ENCODE data around the gene CIAO2A. TPM values are rescaled to one million over a fixed set of nuclear protein-coding genes. Genes with fewer than 3 reads are reported as not detected.

CIAO2A gene
- total RNA-seq, 3 donors from 2014 or later (not counting 1 experiment from before 2014, with no cell fraction given) = 20.2 to 23.9 (median 22.9) TPM

GRCh38 chr15:64105113-64105704 lies 11.6 kb upstream of the CIAO2A start:
- intact Hi-C loops (cut with micrococcal nuclease) = no loop called here
- no peak for DNase-seq
- Histone ChIP-seq H3K27ac (ENCODE audit: low read length) (no peak overlapping the region), H3K9me3 (ENCODE audit: control insufficient read depth, insufficient read depth, low read length) (no peaks in the 10 kb centered on the region), H3K27me3 (ENCODE audit: control insufficient read depth, insufficient read depth, low read length) (no peaks in the 10 kb centered on the region), H3K4me3 (ENCODE audit: low read length) (no peak overlapping the region), H3K36me3 (ENCODE audit: control insufficient read depth, insufficient read depth, low read length) (no peaks in the 10 kb centered on the region), H3K4me1 (ENCODE audit: control insufficient read depth, insufficient read depth, low read length) (peaks cover 4% of the 10 kb centered on the region)
- no peak for ATAC-seq
- no peaks in the 10 kb centered on the region for H3K27me3 Mint-ChIP-seq (ENCODE audit: low read depth in 2 of 2)
- no peak overlapping the region for H3K27ac Mint-ChIP-seq
- no peaks in the 10 kb centered on the region for H3K36me3 Mint-ChIP-seq
- H3K4me3 Mint-ChIP-seq = no peak overlapping the region
- 94% methylated on average over 8 of the region's 9 CpGs for WGBS (ENCODE audit: insufficient coverage)
- no peak for TF ChIP-seq CTCF (IDR thresholded peaks at IDR 0.05)
- no peaks in the 10 kb centered on the region for H3K9me3 Mint-ChIP-seq
- H3K4me1 Mint-ChIP-seq = peaks cover 47 to 48% of the 10 kb centered on the region in 2 donors

- Histone ChIP-seq H3K27me3 (ENCODE audit: control insufficient read depth, insufficient read depth, low read length) (no peaks in the 10 kb centered on the region), H3K9me3 (ENCODE audit: control insufficient read depth, insufficient read depth, low read length) (no peaks in the 10 kb centered on the region), H3K36me3 (ENCODE audit: control insufficient read depth, insufficient read depth, low read length) (no peaks in the 10 kb centered on the region), H3K4me1 (ENCODE audit: control insufficient read depth, insufficient read depth, low read length) (no peaks in the 10 kb centered on the region), H3K4me3 (ENCODE audit: low read length) (no peak overlapping the region), H3K27ac (ENCODE audit: low read length) (no peak overlapping the region)
- ATAC-seq (no peak), DNase-seq (no peak)
- no peak for TF ChIP-seq CTCF (IDR thresholded peaks at IDR 0.05)
- H3K9me3 Mint-ChIP-seq = no peaks in the 10 kb centered on the region
- peaks cover 46 to 50% of the 10 kb centered on the region in 2 donors for H3K4me1 Mint-ChIP-seq
- no peaks in the 10 kb centered on the region for H3K36me3 Mint-ChIP-seq
- intact Hi-C loops (cut with micrococcal nuclease) = no loop called here
- no peak overlapping the region for H3K27ac Mint-ChIP-seq
- H3K27me3 Mint-ChIP-seq (ENCODE audit: low read depth in 2 of 2) = no peaks in the 10 kb centered on the region
- no peak overlapping the region for H3K4me3 Mint-ChIP-seq
- 100% methylated on average over 2 of the region's 2 CpGs for WGBS (ENCODE audit: insufficient coverage)
These were observed 8.9 kb upstream of the CIAO2A start for GRCh38 chr15:64102497-64102896.

GRCh38 chr15:64100958-64101357 lies 7.3 kb upstream of the CIAO2A start:
- no peaks in the 10 kb centered on the region for H3K27me3 Mint-ChIP-seq (ENCODE audit: low read depth in 2 of 2)
- H3K4me3 Mint-ChIP-seq = no peak overlapping the region
- no peak for ATAC-seq
- peaks cover 47 to 51% of the 10 kb centered on the region in 2 donors for H3K4me1 Mint-ChIP-seq
- DNase-seq = no peak
- H3K27ac Mint-ChIP-seq = peak overlapping the region in 1 of 2 donors; percentile 27
- intact Hi-C loops (cut with micrococcal nuclease) = no loop called here
- H3K4me1 ChIP-seq (ENCODE audit: control insufficient read depth, insufficient read depth, low read length) = peaks cover 14% of the 10 kb centered on the region
- H3K27ac ChIP-seq (ENCODE audit: low read length) = no peak overlapping the region
- TF ChIP-seq CTCF (IDR thresholded peaks at IDR 0.05) = no peak
- H3K4me3 ChIP-seq (ENCODE audit: low read length) = no peak overlapping the region
- 85% methylated on average over 2 of the region's 2 CpGs for WGBS (ENCODE audit: insufficient coverage)
- H3K36me3 Mint-ChIP-seq = no peaks in the 10 kb centered on the region
- H3K9me3 ChIP-seq (ENCODE audit: control insufficient read depth, insufficient read depth, low read length) = no peaks in the 10 kb centered on the region
- no peaks in the 10 kb centered on the region for H3K9me3 Mint-ChIP-seq
- no peaks in the 10 kb centered on the region for H3K36me3 ChIP-seq (ENCODE audit: control insufficient read depth, insufficient read depth, low read length)
- no peaks in the 10 kb centered on the region for H3K27me3 ChIP-seq (ENCODE audit: control insufficient read depth, insufficient read depth, low read length)

GRCh38 chr15:64099379-64099778 lies 5.7 kb upstream of the CIAO2A start:
- Mint-ChIP-seq H3K4me3 (no peak overlapping the region), H3K4me1 (peaks cover 58 to 62% of the 10 kb centered on the region in 2 donors), H3K27me3 (ENCODE audit: low read depth in 2 of 2) (no peaks in the 10 kb centered on the region), H3K27ac (peak overlapping the region in 1 of 2 donors; percentile 10), H3K9me3 (no peaks in the 10 kb centered on the region), H3K36me3 (no peaks in the 10 kb centered on the region)
- H3K4me3 ChIP-seq (ENCODE audit: low read length) = no peak overlapping the region
- TF ChIP-seq CTCF (IDR thresholded peaks at IDR 0.05) = no peak
- ATAC-seq = no peak
- peaks cover 27% of the 10 kb centered on the region for H3K4me1 ChIP-seq (ENCODE audit: control insufficient read depth, insufficient read depth, low read length)
- WGBS (ENCODE audit: insufficient coverage) = 100% methylated on average over 1 of the region's 2 CpGs
- H3K27me3 ChIP-seq (ENCODE audit: control insufficient read depth, insufficient read depth, low read length) = no peaks in the 10 kb centered on the region
- no peak for DNase-seq
- no peaks in the 10 kb centered on the region for H3K9me3 ChIP-seq (ENCODE audit: control insufficient read depth, insufficient read depth, low read length)
- H3K36me3 ChIP-seq (ENCODE audit: control insufficient read depth, insufficient read depth, low read length) = no peaks in the 10 kb centered on the region
- H3K27ac ChIP-seq (ENCODE audit: low read length) = no peak overlapping the region
- intact Hi-C loops (cut with micrococcal nuclease) = loop anchor here (5.0 to 10.0 kb wide), 2 partner anchors 53 to 905 kb away; partner anchors contain the start of gene SNX22

Measured in natural killer cell (primary cell).